Lung (tissue), 12 donors: Measurements from ENCODE around the gene TBC1D22A. TPM values are rescaled to one million over a fixed set of nuclear protein-coding genes. Genes with fewer than 3 reads are reported as not detected.

Experiments used
- ATAC-seq: fragments of 200-7000 bp; cut with Tn5 transposase; one replicate; pipeline ENCODE4 v1.9.1; 2020; ENCODE audit warnings: moderate number of reproducible peaks; ENCODE audit not compliant: insufficient read depth, low FRiP score
- DNase-seq, 3 donors: peaks; one replicate each; pipeline ENCODE4 v3.0.0-alpha.2; 2013 to 2017
- H3K27ac ChIP-seq, 2 donors: one replicate each; pipeline ENCODE4 v1.5.1; 2013; ENCODE audit warnings: mild to moderate bottlenecking in 2 of 2, moderate library complexity in 2 of 2, control low read depth in 1 of 2, inconsistent platforms in 1 of 2, low read depth in 1 of 2, low read length in 1 of 2
- H3K27me3 ChIP-seq, 3 donors: one replicate each; pipeline ENCODE4 v1.5.1; 2013; ENCODE audit warnings: low read length in 2 of 3; ENCODE audit not compliant: control insufficient read depth in 3 of 3, insufficient read depth in 3 of 3
- H3K36me3 ChIP-seq, 4 donors: one replicate each; pipeline ENCODE4 v1.5.1; 2013; ENCODE audit warnings: low read length in 4 of 4, mild to moderate bottlenecking in 1 of 4, moderate library complexity in 1 of 4; ENCODE audit not compliant: control insufficient read depth in 4 of 4, insufficient read depth in 4 of 4
- H3K4me1 ChIP-seq, 5 donors: one replicate each; pipeline ENCODE4 v1.5.1; 2013; ENCODE audit warnings: low read length in 5 of 5, mild to moderate bottlenecking in 2 of 5, moderate library complexity in 1 of 5; ENCODE audit not compliant: control insufficient read depth in 5 of 5, insufficient read depth in 5 of 5
- H3K4me3 ChIP-seq: one replicate; pipeline ENCODE4 v1.5.1; 2013; ENCODE audit warnings: mild to moderate bottlenecking, control low read depth, moderate library complexity
- H3K9ac ChIP-seq, 2 donors: one replicate each; pipeline ENCODE4 v1.5.1; 2013; ENCODE audit warnings: low read length in 2 of 2, control low read depth in 1 of 2; ENCODE audit not compliant: insufficient read depth in 1 of 2
- H3K9me3 ChIP-seq, 4 donors: one replicate each; pipeline ENCODE4 v1.5.1; 2013; ENCODE audit warnings: low read length in 3 of 4, mild to moderate bottlenecking in 1 of 4, moderate library complexity in 1 of 4; ENCODE audit not compliant: control insufficient read depth in 4 of 4, insufficient read depth in 3 of 4
- CTCF ChIP-seq: IDR thresholded peaks from 2 replicates; pipeline ENCODE4 v1.5.1; 2012; ENCODE audit warnings: mild to moderate bottlenecking; ENCODE audit errors: control extremely low read depth, extremely low read depth
- WGBS, 2 donors: extraction: QIAGEN DNeasy Blood & Tissue Kit; methylation state at CpG; one replicate each; pipeline ENCODE4 v1.1.7; 2013; 5-methylcytosine and 5-hydroxymethylcytosine counted together
- polyA plus RNA-seq, 2 donors: library from polyadenylated mRNA; stranded (reverse); fragments of 200-250 nt; gene quantifications; one replicate each; pipeline ENCODE4 v1.2.1, GENCODE V29; 2013
- total RNA-seq, 2 donors: library from RNA; depleted of rRNA in 1 of 2; stranded (reverse); fragments of >200 nt in 1 of 2; gene quantifications; one replicate each; pipeline ENCODE4 v1.2.1, GENCODE V29; 2014 to 2021
- donor health status: control.
- donor health status: control.
- donor health status: Bipolar disorder and iron deficiency.
- donor health status: healthy.
- donor health status: DM: yes; HTN: yes; CAD: no.

Gene TBC1D22A
- total and polyA plus RNA-seq, 4 donors, result 20.2 to 38.4 (median 21.0) TPM

- Histone ChIP-seq H3K9ac (no peak overlapping the region), H3K9me3 (no peaks in the 10 kb centered on the region), H3K27ac (peak overlapping the region in 1 of 2 donors; percentile 83), H3K27me3 (no peaks in the 10 kb centered on the region), H3K4me3 (no peak overlapping the region), H3K36me3 (no peaks in the 10 kb centered on the region), H3K4me1 (peaks cover 0 to 9% (median 0%) of the 10 kb centered on the region in 5 donors)
- DNase-seq, result no peak
- TF ChIP-seq CTCF, result no peak
- WGBS, 2 donors, result 78 to 93% methylated on average over 22 of the region's 22 CpGs
- ATAC-seq, result peak; percentile 34
Observed at GRCh38 chr22:47032091-47032943, 269.9 kb downstream of the TBC1D22A start.

- H3K9ac ChIP-seq, result no peak overlapping the region
- DNase-seq (no peak), ATAC-seq (peak; percentile 49)
- peaks cover 0 to 9% (median 0%) of the 10 kb centered on the region in 5 donors for H3K4me1 ChIP-seq
- no peak for TF ChIP-seq CTCF
- H3K36me3 ChIP-seq, result no peaks in the 10 kb centered on the region
- WGBS, 2 donors, result 75 to 79% methylated on average over 15 of the region's 15 CpGs
- peak overlapping the region in 1 of 2 donors; percentile 83 for H3K27ac ChIP-seq
- no peaks in the 10 kb centered on the region for H3K9me3 ChIP-seq
- H3K27me3 ChIP-seq, result no peaks in the 10 kb centered on the region
- no peak overlapping the region for H3K4me3 ChIP-seq
Observed at GRCh38 chr22:47032956-47033647, 270.7 kb downstream of the TBC1D22A start.

- 95 to 97% methylated on average over 11 of the region's 11 CpGs for WGBS, 2 donors
- Histone ChIP-seq H3K9ac (no peak overlapping the region), H3K27me3 (no peaks in the 10 kb centered on the region), H3K36me3 (no peaks in the 10 kb centered on the region), H3K4me3 (no peak overlapping the region), H3K4me1 (peaks cover 0 to 9% (median 0%) of the 10 kb centered on the region in 5 donors), H3K27ac (peak overlapping the region in 1 of 2 donors; percentile 27), H3K9me3 (no peaks in the 10 kb centered on the region)
- ATAC-seq, result no peak
- no peak for DNase-seq
- no peak for TF ChIP-seq CTCF
Observed at GRCh38 chr22:47033648-47034000, 271.2 kb downstream of the TBC1D22A start.
